ENCODE measurements around the gene LENG8.

DNA sequence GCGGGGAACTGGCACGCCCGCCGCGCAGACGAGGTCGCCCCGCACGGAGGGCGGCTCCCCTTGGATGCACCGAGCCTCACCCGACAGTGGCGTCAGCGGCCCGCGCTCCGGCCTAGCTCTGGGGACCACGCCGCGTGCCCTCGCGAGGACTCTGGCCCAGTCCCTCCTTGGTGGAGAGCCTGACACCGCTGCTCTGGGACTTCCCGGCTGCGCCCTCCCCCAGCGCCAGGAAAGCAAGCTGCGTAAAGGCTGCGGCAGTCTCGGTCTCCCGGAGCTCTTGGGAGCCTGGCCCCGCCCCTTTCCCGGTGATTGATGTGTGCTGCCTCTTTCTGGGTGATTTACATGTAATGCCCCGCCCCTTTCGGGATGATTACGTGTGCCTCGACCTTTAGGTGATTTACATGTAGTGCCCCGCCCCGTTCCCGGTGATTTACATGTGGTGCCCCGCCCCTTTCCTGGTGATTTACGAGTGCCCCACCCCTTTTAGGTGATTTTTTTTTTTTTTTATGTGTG lies 14.6 kb downstream of the LENG8 start, which contains the start of gene LENG9:
- TF ChIP-seq RAD21 (IDR thresholded peaks at IDR 0.05; ENCODE audit: low read depth) (no peak), EGR1 (IDR thresholded peaks at IDR 0.05) (no peak), CREB1 (IDR thresholded peaks at IDR 0.05; ENCODE audit: low read depth) (no peak), USF1 (IDR thresholded peaks at IDR 0.05) (no peak)
